Measurements from ENCODE around the gene SLC25A20. TPM values are rescaled to one million over a fixed set of nuclear protein-coding genes. Genes with fewer than 3 reads are reported as not detected.

SLC25A20 gene
- total RNA-seq, 1 experiment from 2014 or later, result 12.2 TPM

GRCh38 chr3:48826451-48826850 lies 72.2 kb downstream of the SLC25A20 start:
- no peaks in the 10 kb centered on the region for H3K27me3 ChIP-seq (ENCODE audit: control insufficient read depth, insufficient read depth, low read length)
- no peaks in the 10 kb centered on the region for H3K9me3 ChIP-seq (ENCODE audit: control insufficient read depth, insufficient read depth, low read depth, low read length)
- no peak for ATAC-seq
- CTCF ChIA-PET, result no interaction called here
- no peaks in the 10 kb centered on the region for H3K4me1 ChIP-seq (ENCODE audit: control insufficient read depth, insufficient read depth, low read length)
- POLR2A ChIA-PET, result interaction anchor here (0.8 kb wide), 1 partner anchor 40 kb away, joined by 3 read pairs; no protein-coding TSS in a partner anchor
- TF ChIP-seq SIN3A (IDR thresholded peaks at IDR 0.05; ENCODE audit: borderline replicate concordance, insufficient read depth, low read depth, low read length) (no peak), TCF7L2 (IDR thresholded peaks at IDR 0.05; ENCODE audit: low read depth, low read length) (no peak), CTCF (IDR thresholded peaks at IDR 0.05) (no peak), REST (IDR thresholded peaks at IDR 0.05; ENCODE audit: insufficient read depth in 1 of 2, low read depth in 2 of 2, low read length in 1 of 2) (no peak), POLR2AphosphoS5 (IDR thresholded peaks at IDR 0.05; ENCODE audit: low read depth, low read length) (no peak)
- DNase-seq (ENCODE audit: low read depth, low spot score), result no peak
- H3K27ac ChIP-seq (ENCODE audit: low read length), result no peak overlapping the region
- in situ Hi-C loops (cut with HindIII; ENCODE audit: low pct_unique_long_range_greater_than_20kb, low sequenced_read_pairs) (no loop called here), intact Hi-C loops (cut with micrococcal nuclease; ENCODE audit: unreplicated experiment) (no loop called here)
- H3K4me3 ChIP-seq (ENCODE audit: low read depth in 2 of 2, low read length in 2 of 2), result no peak overlapping the region
- BruUV-seq (replicated peaks), result TSS peak; percentile 39
- no peaks in the 10 kb centered on the region for H3K36me3 ChIP-seq (ENCODE audit: control insufficient read depth, insufficient read depth, low read length)

- Histone ChIP-seq H3K4me1 (ENCODE audit: control insufficient read depth, insufficient read depth, low read length) (no peaks in the 10 kb centered on the region), H3K36me3 (ENCODE audit: control insufficient read depth, insufficient read depth, low read length) (no peaks in the 10 kb centered on the region), H3K27ac (ENCODE audit: low read length) (no peak overlapping the region), H3K27me3 (ENCODE audit: control insufficient read depth, insufficient read depth, low read length) (no peaks in the 10 kb centered on the region), H3K4me3 (ENCODE audit: low read depth in 2 of 2, low read length in 2 of 2) (no peak overlapping the region), H3K9me3 (ENCODE audit: control insufficient read depth, insufficient read depth, low read depth, low read length) (no peaks in the 10 kb centered on the region)
- TF ChIP-seq POLR2AphosphoS5 (IDR thresholded peaks at IDR 0.05; ENCODE audit: low read depth, low read length), result no peak
- TF ChIP-seq CTCF (IDR thresholded peaks at IDR 0.05), result no peak
- no peak for TF ChIP-seq REST (IDR thresholded peaks at IDR 0.05; ENCODE audit: insufficient read depth in 1 of 2, low read depth in 2 of 2, low read length in 1 of 2)
- no peak for TF ChIP-seq SIN3A (IDR thresholded peaks at IDR 0.05; ENCODE audit: borderline replicate concordance, insufficient read depth, low read depth, low read length)
- no peak for TF ChIP-seq TCF7L2 (IDR thresholded peaks at IDR 0.05; ENCODE audit: low read depth, low read length)
- no peak for DNase-seq (ENCODE audit: low read depth, low spot score)
- CTCF ChIA-PET, result no interaction called here
- no peak for ATAC-seq
- POLR2A ChIA-PET, result no interaction called here
- intact Hi-C loops (cut with micrococcal nuclease; ENCODE audit: unreplicated experiment) (no loop called here), in situ Hi-C loops (cut with HindIII; ENCODE audit: low pct_unique_long_range_greater_than_20kb, low sequenced_read_pairs) (no loop called here)
- BruUV-seq (replicated peaks), result no TSS peak
Observed at GRCh38 chr3:48820612-48821324, 77.9 kb downstream of the SLC25A20 start.

Data from Panc1 (cell line).